ENCODE results near the gene TSPAN9. TPM values are rescaled to one million over a fixed set of nuclear protein-coding genes. Genes with fewer than 3 reads are reported as not detected.

The TSPAN9 gene
- polyA plus RNA-seq, 1 donor (not counting 4 experiments of a cell fraction or from before 2014, with no cell fraction given): 27.5 TPM

GRCh38 chr12:3098436-3098835, 21.3 kb downstream of the TSPAN9 start:
- TF ChIP-seq CTCF (optimal IDR thresholded peaks at IDR 0.05 in 1 of 3, IDR thresholded peaks at IDR 0.05 in 1 of 3, conservative IDR thresholded peaks at IDR 0.05 in 1 of 3; ENCODE audit: extremely low read depth in 1 of 3, insufficient read depth in 2 of 3, low read length in 3 of 3): no peak
- no peak for TF ChIP-seq EZH2 (IDR thresholded peaks at IDR 0.05; ENCODE audit: low read length)
- dilution Hi-C loops (cut with MboI; ENCODE audit: extremely low pct_ligation_motif_present, low sequenced_read_pairs): no loop called here
- H4K20me1 ChIP-seq (ENCODE audit: control insufficient read depth, extremely low read depth, insufficient read depth, low read length): no peaks in the 10 kb centered on the region

DNA sequence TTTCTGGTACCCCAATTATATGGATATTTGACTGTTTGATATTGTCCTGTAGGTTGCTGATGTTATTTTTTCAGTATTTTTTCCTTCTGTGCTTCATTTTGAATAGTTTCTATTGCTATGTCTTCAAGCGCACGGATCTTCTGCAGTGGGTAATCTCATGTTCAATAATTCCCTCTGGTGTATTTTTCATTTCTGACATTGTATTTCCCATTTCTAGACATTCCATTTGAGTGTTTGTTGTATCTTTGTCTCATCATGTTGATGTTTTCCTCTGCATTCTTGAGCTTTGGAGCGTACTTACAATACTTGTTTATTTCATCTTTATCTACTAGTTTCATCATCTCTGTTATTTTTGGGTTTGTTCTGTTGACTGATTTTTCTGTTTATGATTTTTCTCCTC, 22.0 kb downstream of the TSPAN9 start:
- Histone ChIP-seq H3K4me1 (ENCODE audit: control insufficient read depth, extremely low read depth, insufficient read depth, low read length) (peaks cover 38% of the 10 kb centered on the region), H3K9me1 (ENCODE audit: control insufficient read depth, extremely low read depth, insufficient read depth, low read length) (no peaks in the 10 kb centered on the region), H3K9me3 (ENCODE audit: control insufficient read depth, low read depth, low read length) (no peaks in the 10 kb centered on the region), H3K36me3 (ENCODE audit: control insufficient read depth in 2 of 2, extremely low read depth in 1 of 2, insufficient read depth in 2 of 2, low read length in 2 of 2) (peaks cover 0 to 2% of the 10 kb centered on the region in 2 experiments), H3K27me3 (ENCODE audit: control insufficient read depth, extremely low read depth, insufficient read depth, low read length) (no peaks in the 10 kb centered on the region), H3K9ac (ENCODE audit: control insufficient read depth, extremely low read depth, insufficient read depth, low read length) (no peak overlapping the region), H3K79me2 (ENCODE audit: control insufficient read depth, insufficient read depth, low read length) (peaks cover 12% of the 10 kb centered on the region), H3K4me2 (ENCODE audit: control insufficient read depth, extremely low read depth, insufficient read depth, low read depth, low read length) (no peak overlapping the region), H3K27ac (ENCODE audit: control insufficient read depth, insufficient read depth, low read length) (no peak overlapping the region), H4K20me1 (ENCODE audit: control insufficient read depth, extremely low read depth, insufficient read depth, low read length) (no peaks in the 10 kb centered on the region), H2AFZ (ENCODE audit: control insufficient read depth, low read length) (no peak overlapping the region), H3K4me3 (ENCODE audit: control insufficient read depth in 2 of 3, extremely low read depth in 1 of 3, insufficient read depth in 2 of 3, low read depth in 1 of 3, low read length in 3 of 3) (no peak overlapping the region)
- dilution Hi-C loops (cut with MboI; ENCODE audit: extremely low pct_ligation_motif_present, low sequenced_read_pairs): no loop called here
- DNase-seq (ENCODE audit: low read depth, low spot score): no peak
- no peak for FAIRE-seq
- TF ChIP-seq EZH2 (IDR thresholded peaks at IDR 0.05; ENCODE audit: low read length) (no peak), CTCF (optimal IDR thresholded peaks at IDR 0.05 in 1 of 3, IDR thresholded peaks at IDR 0.05 in 1 of 3, conservative IDR thresholded peaks at IDR 0.05 in 1 of 3; ENCODE audit: extremely low read depth in 1 of 3, insufficient read depth in 2 of 3, low read length in 3 of 3) (no peak)

More at GRCh38 chr12:3098436-3098835, 21.3 kb downstream of the TSPAN9 start:
- H3K9ac ChIP-seq (ENCODE audit: control insufficient read depth, extremely low read depth, insufficient read depth, low read length): no peak overlapping the region
- peaks cover 0 to 2% of the 10 kb centered on the region in 2 experiments for H3K36me3 ChIP-seq (ENCODE audit: control insufficient read depth in 2 of 2, extremely low read depth in 1 of 2, insufficient read depth in 2 of 2, low read length in 2 of 2)
- no peaks in the 10 kb centered on the region for H3K9me3 ChIP-seq (ENCODE audit: control insufficient read depth, low read depth, low read length)
- H3K4me1 ChIP-seq (ENCODE audit: control insufficient read depth, extremely low read depth, insufficient read depth, low read length): peaks cover 31% of the 10 kb centered on the region
- no peak for DNase-seq (ENCODE audit: low read depth, low spot score)
- peaks cover 8% of the 10 kb centered on the region for H3K79me2 ChIP-seq (ENCODE audit: control insufficient read depth, insufficient read depth, low read length)
- no peak overlapping the region for H3K27ac ChIP-seq (ENCODE audit: control insufficient read depth, insufficient read depth, low read length)
- H3K4me3 ChIP-seq (ENCODE audit: control insufficient read depth in 2 of 3, extremely low read depth in 1 of 3, insufficient read depth in 2 of 3, low read depth in 1 of 3, low read length in 3 of 3): no peak overlapping the region
- FAIRE-seq: peak; percentile 36
- no peaks in the 10 kb centered on the region for H3K27me3 ChIP-seq (ENCODE audit: control insufficient read depth, extremely low read depth, insufficient read depth, low read length)
- no peaks in the 10 kb centered on the region for H3K9me1 ChIP-seq (ENCODE audit: control insufficient read depth, extremely low read depth, insufficient read depth, low read length)
- no peak overlapping the region for H2AFZ ChIP-seq (ENCODE audit: control insufficient read depth, low read length)
- H3K4me2 ChIP-seq (ENCODE audit: control insufficient read depth, extremely low read depth, insufficient read depth, low read depth, low read length): no peak overlapping the region
